HG03521 (cell line): ENCODE results near the gene RAX.

ENCODE experiments used
- ATAC-seq: cut with Tn5 transposase; IDR thresholded peaks from one replicate; pipeline ENCODE4 v1.9.1; 2021; ENCODE audit warnings: mild to moderate bottlenecking, moderate library complexity; ENCODE audit not compliant: unreplicated experiment

Gene RAX

GRCh38 chr18:59272891-59273758 lies at the start of gene RAX:
RAX (minus strand) TSS chr18:59273454; CDS start chr18:59273206, 248 bp downstream.
- ATAC-seq = peak; percentile 55

GRCh38 chr18:59318460-59319050 lies 45.3 kb upstream of the RAX start, which contains the start of gene CPLX4:
CPLX4 (minus strand) TSS chr18:59318649; CDS start chr18:59318462, 187 bp downstream.
- no peak for ATAC-seq

GRCh38 chr18:59311631-59312030 lies 38.4 kb upstream of the RAX start:
- no peak for ATAC-seq

GRCh38 chr18:59308938-59309260 lies 35.6 kb upstream of the RAX start:
- ATAC-seq = no peak

- ATAC-seq = peak; percentile 72
These were observed 35.1 kb upstream of the RAX start for GRCh38 chr18:59308248-59308937.

- no peak for ATAC-seq
These were observed 33.4 kb upstream of the RAX start for GRCh38 chr18:59306640-59307039.

GRCh38 chr18:59305295-59305694 lies 32.0 kb upstream of the RAX start:
- no peak for ATAC-seq

GRCh38 chr18:59303656-59304195 lies 30.5 kb upstream of the RAX start:
- no peak for ATAC-seq

- no peak for ATAC-seq
These were observed 29.8 kb upstream of the RAX start for GRCh38 chr18:59303006-59303405.

GRCh38 chr18:59301929-59302328 lies 28.7 kb upstream of the RAX start:
- no peak for ATAC-seq

- no peak for ATAC-seq
These were observed 27.5 kb upstream of the RAX start for GRCh38 chr18:59300676-59301285.

- no peak for ATAC-seq
These were observed 25.6 kb upstream of the RAX start for GRCh38 chr18:59298871-59299270.

GRCh38 chr18:59293317-59293716 lies 20.1 kb upstream of the RAX start:
- ATAC-seq = no peak

- ATAC-seq = no peak
These were observed 13.1 kb upstream of the RAX start for GRCh38 chr18:59286341-59286740.

GRCh38 chr18:59282341-59282740 lies 9.1 kb upstream of the RAX start:
- no peak for ATAC-seq

GRCh38 chr18:59279722-59280121 lies 6.5 kb upstream of the RAX start:
- no peak for ATAC-seq

GRCh38 chr18:59279193-59279592 lies 5.9 kb upstream of the RAX start:
- no peak for ATAC-seq

- no peak for ATAC-seq
These were observed 5.5 kb upstream of the RAX start for GRCh38 chr18:59278793-59279192.

- ATAC-seq = no peak
These were observed 2.8 kb upstream of the RAX start for GRCh38 chr18:59276047-59276446.

GRCh38 chr18:59275406-59275949 lies 2.2 kb upstream of the RAX start:
- ATAC-seq = no peak

GRCh38 chr18:59274533-59274928 lies 1.3 kb upstream of the RAX start:
- ATAC-seq = no peak
